Measurements from ENCODE around the gene GRIK1. TPM values are rescaled to one million over a fixed set of nuclear protein-coding genes. Genes with fewer than 3 reads are reported as not detected.
"Not testable (repeated sequence)": the region's sequence is repeated elsewhere in the genome, so short reads cannot be mapped to it uniquely, and the experiment has no call there.

The GRIK1 gene
- not detected for total RNA-seq
- long read RNA-seq: 0 reads

DNA sequence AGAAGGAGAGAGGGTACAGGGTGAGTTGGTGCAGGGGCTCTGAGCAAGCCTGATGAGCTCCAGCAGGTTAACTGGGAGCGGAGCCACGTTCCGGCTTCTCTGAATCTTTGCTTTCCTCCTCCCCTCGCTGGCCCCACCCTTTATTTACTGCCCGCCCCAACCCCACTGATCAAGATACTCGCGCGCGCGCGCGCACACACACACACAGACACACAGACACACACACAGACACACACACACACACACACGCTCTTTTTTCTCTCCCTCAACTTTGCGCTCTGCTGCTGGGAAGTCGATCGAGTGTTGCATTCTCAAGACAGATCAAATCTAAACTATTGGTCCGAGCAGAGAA lies at the start of gene GRIK1:
GRIK1 (minus strand) TSS at position 73 of the 352 bp plus-strand sequence.
- intact Hi-C loops (cut with DNase I): no loop called here
- no peak for ATAC-seq
- DNase-seq (ENCODE audit: missing footprints): no peak

DNA sequence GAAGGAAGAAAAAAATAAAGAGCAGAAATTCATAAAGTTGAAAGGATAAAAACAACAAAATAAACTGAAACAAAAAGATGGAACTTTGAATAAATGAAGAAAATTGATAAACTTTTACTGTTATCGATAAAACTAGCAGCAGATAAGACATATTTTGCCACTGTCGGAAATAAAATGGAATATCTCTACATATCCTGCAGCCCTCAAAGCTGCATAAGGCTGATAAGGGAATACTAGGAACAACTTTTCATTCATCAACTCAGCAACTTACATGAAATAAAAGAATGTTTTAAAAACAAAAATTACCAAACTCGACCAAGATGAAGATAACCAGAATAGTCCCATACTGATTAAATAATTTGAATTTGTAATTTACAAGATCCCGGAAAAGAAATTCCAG lies 48.0 kb upstream of the GRIK1 start:
- DNase-seq (ENCODE audit: missing footprints): no peak
- no peak for ATAC-seq
- intact Hi-C loops (cut with DNase I): no loop called here

DNA sequence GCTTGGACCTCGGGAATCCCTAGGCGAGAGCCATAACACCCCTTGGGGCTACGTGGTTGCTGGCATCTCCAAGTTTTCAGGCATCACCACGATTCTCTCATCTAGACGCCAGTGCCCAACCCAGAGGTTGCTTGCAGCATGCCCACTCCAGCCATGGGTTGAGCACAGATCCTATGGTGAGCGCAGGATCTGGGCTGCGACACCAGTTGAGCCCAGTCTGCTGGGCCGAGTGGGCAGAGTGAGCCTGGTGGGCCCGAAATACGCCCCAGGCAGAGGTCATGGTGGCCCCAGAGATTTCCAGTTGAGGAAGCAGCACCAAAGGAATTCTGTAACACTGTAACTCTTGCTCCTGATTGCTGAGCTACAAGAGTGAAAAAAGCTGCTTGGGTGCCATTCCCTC lies 46.1 kb upstream of the GRIK1 start:
- intact Hi-C loops (cut with DNase I): no loop called here
- DNase-seq (ENCODE audit: missing footprints): no peak
- ATAC-seq: no peak

DNA sequence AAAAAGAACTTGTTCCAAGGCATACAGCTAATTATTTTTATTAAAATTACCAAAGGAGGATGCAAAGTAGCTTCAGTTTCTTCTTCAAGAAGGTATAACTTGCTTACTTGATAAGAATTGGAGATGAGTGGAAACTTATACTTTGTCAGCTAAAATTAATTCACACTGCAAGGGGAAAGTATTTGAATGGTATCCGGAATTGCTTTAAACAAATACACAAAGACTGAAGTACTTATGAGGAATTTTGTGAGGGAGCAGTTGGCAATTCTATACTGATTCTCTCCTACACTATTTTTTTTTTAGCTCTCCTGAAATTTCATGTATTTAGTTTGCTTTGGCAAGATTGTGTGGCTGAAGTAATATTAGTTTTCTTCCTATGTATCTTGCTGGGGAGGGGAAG lies 39.2 kb upstream of the GRIK1 start:
- no peak for ATAC-seq
- intact Hi-C loops (cut with DNase I): no loop called here
- no peak for DNase-seq (ENCODE audit: missing footprints)

- DNase-seq (ENCODE audit: missing footprints) (no peak), ATAC-seq (no peak)
- intact Hi-C loops (cut with DNase I): no loop called here
Observed at GRCh38 chr21:29975776-29976175, 36.0 kb upstream of the GRIK1 start.

- intact Hi-C loops (cut with DNase I): no loop called here
Observed at GRCh38 chr21:29973258-29973657, 33.5 kb upstream of the GRIK1 start.

DNA sequence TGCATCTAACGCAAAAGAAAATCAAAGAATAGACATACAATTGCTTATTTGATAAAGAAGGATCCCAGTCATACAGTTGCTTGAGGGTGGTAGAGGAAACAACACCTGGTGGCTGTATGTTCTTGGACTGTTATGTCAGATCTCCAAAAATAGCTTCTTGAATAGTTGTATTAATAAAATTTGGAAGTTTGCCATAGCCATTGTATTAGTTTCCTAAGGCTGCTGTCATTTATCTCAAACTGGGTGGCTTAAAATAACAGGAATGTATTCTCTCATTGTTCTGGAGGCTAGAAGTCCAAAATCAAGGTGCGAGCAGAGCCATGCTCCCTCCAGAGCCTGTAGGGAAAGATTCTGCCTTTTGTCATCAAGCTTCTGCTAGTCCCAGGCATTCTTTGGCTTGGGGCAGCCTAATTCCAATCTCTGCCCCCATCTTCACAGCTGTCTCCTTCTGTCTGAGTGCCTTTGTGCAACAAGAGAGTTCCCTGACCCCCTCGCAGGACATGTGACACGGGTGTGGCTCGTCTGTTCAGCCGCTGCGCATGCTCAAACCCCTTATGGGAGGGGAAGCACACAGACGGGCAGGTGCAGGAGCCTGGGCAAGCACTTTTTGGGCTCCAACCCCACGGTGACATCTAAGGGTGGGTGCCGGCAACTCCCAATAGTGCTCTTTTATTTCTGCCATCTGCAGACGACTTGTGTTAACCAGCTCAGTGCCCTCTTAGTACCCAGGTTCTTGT lies 21.7 kb upstream of the GRIK1 start:
- no peak for ATAC-seq

More at GRCh38 chr21:29973258-29973657, 33.5 kb upstream of the GRIK1 start:
- ATAC-seq (no peak), DNase-seq (ENCODE audit: missing footprints) (no peak)

DNA sequence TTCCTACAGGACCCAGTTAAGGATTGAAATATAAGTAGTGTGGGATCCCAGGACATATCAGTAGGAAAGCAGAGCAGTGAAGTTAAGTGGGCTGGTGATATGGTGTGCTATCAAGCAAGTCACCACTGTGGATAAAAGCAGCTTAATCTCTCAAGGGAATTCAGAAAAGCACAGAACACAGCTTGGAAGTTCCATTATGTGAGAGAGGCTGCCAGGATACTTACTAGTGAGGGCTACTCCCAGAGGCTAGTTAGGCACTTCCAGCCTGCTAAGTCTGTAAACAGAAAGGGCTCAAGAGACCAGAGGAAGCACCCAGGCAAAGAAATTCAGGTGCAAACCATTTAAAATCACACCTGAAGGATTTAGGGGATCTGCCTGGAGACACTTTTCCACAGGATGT lies 18.8 kb upstream of the GRIK1 start:
- intact Hi-C loops (cut with DNase I): no loop called here
- ATAC-seq (no peak), DNase-seq (ENCODE audit: missing footprints) (no peak)

More for the DNA sequence above, 21.7 kb upstream of the GRIK1 start:
- no peak for DNase-seq (ENCODE audit: missing footprints)
- intact Hi-C loops (cut with DNase I): no loop called here

GRCh38 chr21:29958035-29958434 lies 18.2 kb upstream of the GRIK1 start:
- DNase-seq (ENCODE audit: missing footprints); intact Hi-C loops (cut with DNase I); ATAC-seq: not testable (repeated sequence)

GRCh38 chr21:29953690-29954089 lies 13.9 kb upstream of the GRIK1 start:
- intact Hi-C loops (cut with DNase I): no loop called here
- ATAC-seq (no peak), DNase-seq (ENCODE audit: missing footprints) (no peak)

GRCh38 chr21:29953072-29953471 lies 13.3 kb upstream of the GRIK1 start:
- no peak for DNase-seq (ENCODE audit: missing footprints)
- intact Hi-C loops (cut with DNase I): no loop called here
- ATAC-seq: no peak

DNA sequence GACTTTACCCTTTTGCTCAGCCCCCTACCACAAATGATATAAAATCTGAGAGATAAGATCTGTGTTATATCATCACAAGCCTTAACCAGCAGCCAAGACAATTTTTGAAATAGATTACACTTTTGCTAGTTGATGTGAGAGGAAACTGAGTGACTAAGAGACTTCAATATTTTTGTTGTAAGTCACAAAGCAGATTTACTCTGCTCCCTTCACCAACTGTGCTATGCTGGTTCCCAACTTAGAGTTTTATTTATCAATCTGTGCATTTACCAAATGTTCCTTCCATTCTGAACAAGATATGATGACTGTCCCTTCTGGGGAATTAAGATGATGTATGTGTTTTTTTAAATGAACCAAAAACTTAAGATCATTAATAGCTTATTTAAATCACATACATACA lies 12.1 kb upstream of the GRIK1 start:
- ATAC-seq: no peak
- no peak for DNase-seq (ENCODE audit: missing footprints)
- intact Hi-C loops (cut with DNase I): no loop called here

DNA sequence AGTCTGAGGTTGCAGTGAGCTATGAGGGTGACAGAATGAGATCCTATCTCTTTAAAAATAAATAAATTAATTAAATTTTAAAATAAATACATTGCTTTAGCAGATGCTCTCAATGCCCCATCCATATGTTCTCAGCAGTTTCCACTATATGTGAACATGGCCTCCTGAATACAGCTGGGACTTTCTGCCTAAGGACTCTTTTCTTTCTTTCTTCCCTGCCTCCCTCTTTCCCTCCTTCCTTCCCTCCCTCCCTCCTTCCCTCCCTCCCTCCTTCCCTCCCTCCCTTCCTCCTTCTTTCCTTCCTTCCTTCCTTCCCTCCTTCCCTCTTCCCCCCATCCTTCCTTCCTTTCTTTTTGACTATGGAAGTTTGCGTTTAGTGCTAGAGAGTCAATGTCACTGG lies 10.2 kb upstream of the GRIK1 start:
- DNase-seq (ENCODE audit: missing footprints) (no peak), ATAC-seq (no peak)
- intact Hi-C loops (cut with DNase I): no loop called here

GRCh38 chr21:29947119-29947518 lies 7.3 kb upstream of the GRIK1 start:
- no peak for ATAC-seq
- no peak for DNase-seq (ENCODE audit: missing footprints)
- intact Hi-C loops (cut with DNase I): no loop called here

DNA sequence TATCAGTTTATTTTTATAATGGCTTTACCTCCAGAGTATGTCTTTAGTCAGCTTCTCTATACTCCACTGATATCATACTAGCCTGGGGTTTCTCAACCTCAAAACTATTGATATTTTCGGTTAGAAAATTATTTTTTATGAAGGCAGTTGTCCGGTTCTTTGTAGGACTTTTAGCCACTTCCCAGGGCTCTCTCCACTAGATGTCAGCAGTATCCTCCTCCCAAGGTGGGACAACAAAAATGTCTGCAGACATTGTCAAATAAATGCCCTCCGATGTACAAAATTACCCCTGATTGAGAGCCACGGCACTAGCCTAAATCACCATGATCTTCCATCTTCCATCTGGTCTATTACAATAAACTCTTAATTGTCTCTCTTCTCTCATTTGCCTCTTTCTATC lies 4.1 kb upstream of the GRIK1 start:
- intact Hi-C loops (cut with DNase I): no loop called here
- DNase-seq (ENCODE audit: missing footprints): no peak
- ATAC-seq: no peak

DNA sequence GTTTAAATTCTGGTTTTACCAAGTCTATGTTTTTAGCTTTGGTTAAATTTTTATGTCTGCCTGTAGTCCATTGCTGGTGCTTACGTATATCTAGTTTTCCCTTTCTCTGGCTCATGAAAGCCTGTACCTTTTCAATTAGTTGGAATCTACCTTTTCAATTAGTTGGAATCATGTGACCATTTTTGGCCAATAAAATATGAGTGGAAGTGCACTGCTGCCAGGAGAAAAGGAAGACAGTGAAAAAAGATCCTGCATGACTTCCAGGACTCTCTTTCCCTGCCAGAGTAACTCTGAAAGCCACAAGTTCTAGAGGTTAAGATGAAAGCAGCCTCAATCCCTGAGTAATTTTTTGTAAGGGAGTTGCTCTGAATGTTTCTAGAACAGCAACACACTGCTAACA lies 2.2 kb upstream of the GRIK1 start:
- intact Hi-C loops (cut with DNase I): no loop called here
- no peak for ATAC-seq
- no peak for DNase-seq (ENCODE audit: missing footprints)

GRCh38 chr21:29940991-29941390 lies 1.2 kb upstream of the GRIK1 start:
- ATAC-seq (no peak), DNase-seq (ENCODE audit: missing footprints) (no peak)
- intact Hi-C loops (cut with DNase I): no loop called here

DNA sequence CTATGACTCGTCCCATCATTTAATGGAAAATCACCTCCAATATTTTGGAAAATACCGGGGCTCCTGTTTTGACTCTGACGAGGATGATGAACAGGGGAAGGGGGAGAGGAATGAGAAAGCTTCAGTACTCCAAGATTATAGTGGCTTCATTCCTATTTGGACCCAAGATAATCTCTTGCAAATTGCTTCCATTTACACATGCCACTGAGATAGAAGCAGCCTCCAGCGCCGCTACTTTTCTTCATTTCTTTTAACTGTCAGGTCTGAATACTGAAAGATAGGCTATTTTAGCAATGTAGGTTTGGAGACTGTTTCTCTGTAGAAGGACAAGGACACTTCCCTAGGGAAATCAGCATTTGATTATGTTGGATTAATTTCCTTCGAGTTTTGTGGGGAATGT lies 565 bp upstream of the GRIK1 start:
- DNase-seq (ENCODE audit: missing footprints) (no peak), ATAC-seq (no peak)
- intact Hi-C loops (cut with DNase I): no loop called here

- no peak for ATAC-seq
Observed at GRCh38 chr21:29939104-29939923, 482 bp downstream of the GRIK1 start.

GRCh38 chr21:29938776-29939103 lies 1.1 kb downstream of the GRIK1 start:
- intact Hi-C loops (cut with DNase I): no loop called here
- no peak for DNase-seq (ENCODE audit: missing footprints)
- ATAC-seq: no peak

More at GRCh38 chr21:29939104-29939923, 482 bp downstream of the GRIK1 start:
- intact Hi-C loops (cut with DNase I): no loop called here
- DNase-seq (ENCODE audit: missing footprints): peak; percentile 66

All from Right ventricle myocardium inferior (tissue), 1 donor.